GM10266 (cell line): ENCODE results near the gene ASB4.
"Not testable (repeated sequence)": the region's sequence is repeated elsewhere in the genome, so short reads cannot be mapped to it uniquely, and the experiment has no call there.

Experiments
- DNase-seq: peaks from one replicate; pipeline ENCODE4 v3.0.0; 2012; ENCODE audit errors: extremely low spot score
- TF ChIP-seq, protein P1 (sequence below): IDR thresholded peaks from 2 replicates; pipeline ENCODE4 v1.5.1; 2012; ENCODE audit warnings: mild to moderate bottlenecking, low read depth; ENCODE audit not compliant: control insufficient read depth, insufficient read depth; ENCODE audit errors: missing control alignments

ASB4 gene

GRCh38 chr7:95493844-95494243, 8.1 kb downstream of the ASB4 start:
- no peak for DNase-seq
- TF ChIP-seq, protein P1, sequence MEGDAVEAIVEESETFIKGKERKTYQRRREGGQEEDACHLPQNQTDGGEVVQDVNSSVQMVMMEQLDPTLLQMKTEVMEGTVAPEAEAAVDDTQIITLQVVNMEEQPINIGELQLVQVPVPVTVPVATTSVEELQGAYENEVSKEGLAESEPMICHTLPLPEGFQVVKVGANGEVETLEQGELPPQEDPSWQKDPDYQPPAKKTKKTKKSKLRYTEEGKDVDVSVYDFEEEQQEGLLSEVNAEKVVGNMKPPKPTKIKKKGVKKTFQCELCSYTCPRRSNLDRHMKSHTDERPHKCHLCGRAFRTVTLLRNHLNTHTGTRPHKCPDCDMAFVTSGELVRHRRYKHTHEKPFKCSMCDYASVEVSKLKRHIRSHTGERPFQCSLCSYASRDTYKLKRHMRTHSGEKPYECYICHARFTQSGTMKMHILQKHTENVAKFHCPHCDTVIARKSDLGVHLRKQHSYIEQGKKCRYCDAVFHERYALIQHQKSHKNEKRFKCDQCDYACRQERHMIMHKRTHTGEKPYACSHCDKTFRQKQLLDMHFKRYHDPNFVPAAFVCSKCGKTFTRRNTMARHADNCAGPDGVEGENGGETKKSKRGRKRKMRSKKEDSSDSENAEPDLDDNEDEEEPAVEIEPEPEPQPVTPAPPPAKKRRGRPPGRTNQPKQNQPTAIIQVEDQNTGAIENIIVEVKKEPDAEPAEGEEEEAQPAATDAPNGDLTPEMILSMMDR, result no peak

DNA sequence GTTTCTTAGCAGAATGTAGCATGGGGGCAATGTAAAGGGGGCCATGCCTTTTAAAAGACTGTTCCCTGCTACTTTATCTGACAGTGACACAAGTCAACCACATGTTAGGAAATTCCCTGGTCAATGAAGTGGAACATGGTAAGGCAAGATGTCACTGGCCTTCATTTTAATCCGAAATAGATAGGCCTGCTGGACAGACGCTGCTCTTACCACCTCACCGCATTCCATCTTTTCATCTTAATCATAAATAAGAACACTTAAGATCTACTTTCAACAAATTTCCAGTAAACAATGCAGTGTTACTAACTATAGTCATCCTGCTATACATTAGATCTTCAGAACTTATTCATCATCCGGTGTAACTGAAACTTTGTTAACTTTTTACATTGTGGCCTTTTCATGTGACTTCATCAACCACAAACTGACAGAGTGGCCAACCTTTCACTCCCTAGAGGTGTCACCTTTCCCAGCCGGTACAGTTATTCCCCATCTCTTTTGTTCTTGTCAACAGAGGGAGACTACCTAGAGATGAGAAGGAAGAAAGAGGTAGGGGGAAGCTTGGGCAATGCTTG, 15.6 kb downstream of the ASB4 start:
- peak; percentile 30 for DNase-seq
- TF ChIP-seq, protein P1, result no peak

DNA sequence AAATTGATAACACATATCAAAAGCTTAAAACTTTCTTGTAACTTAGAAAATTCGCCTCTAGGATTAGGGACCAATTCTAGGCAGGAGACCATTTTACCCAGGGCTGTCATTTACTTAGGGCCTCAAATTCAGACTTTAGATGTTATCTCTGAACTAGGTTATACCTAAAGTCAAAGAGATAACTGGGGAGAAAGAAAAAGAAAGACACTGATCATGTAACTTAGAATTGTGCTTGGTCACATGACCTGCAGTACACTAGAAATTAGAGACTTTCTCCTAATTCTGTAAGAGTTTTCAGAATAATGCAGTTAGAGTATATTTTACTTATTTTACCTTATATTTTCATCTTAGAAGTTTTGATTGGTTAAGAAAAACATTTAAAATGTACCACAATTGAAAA, 16.7 kb downstream of the ASB4 start:
- DNase-seq, result no peak
- TF ChIP-seq, protein P1, result no peak

DNA sequence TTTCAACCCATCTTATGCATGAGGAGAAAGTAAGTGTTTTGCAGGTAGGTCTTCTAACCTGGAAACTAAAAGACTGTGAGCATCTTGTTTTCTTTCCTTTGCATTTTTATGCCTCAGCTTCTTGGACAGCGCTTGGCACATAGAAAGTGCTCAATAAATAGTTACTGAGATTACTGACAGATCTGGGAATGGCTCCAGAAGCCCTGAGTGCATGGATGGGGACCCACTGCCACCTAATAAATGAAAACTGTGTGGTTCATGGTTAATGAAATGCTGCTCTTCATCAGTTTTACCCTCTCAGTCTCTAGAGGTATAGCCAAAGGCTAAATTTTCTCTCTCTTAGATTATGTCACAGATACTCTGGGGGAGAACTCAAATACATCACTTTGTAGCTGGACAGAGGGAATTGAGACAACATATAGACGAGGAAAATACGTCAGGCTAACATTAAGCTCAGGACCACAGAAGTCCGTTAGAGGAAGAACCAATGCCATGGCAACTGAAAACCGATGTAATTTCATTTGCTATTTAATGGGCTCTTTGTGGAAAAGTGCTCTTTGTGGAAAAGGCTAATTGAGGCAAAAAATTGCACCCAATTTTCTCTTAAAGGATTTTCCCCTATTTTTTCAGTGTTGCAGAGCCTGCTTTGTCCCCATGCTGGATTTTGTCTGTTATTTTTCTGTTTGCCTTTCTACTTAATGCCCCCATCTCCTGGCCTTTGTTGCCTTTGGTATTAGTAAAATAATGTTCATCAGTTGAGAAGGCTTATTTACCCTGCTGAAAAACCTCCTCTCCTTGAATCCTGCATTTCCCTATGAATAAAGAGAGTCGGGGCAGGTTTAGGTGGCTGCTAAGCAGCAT, 17.8 kb downstream of the ASB4 start:
- TF ChIP-seq, protein P1, result no peak
- DNase-seq, result no peak

GRCh38 chr7:95504132-95504588, 18.4 kb downstream of the ASB4 start:
- not testable (repeated sequence) for DNase-seq

DNA sequence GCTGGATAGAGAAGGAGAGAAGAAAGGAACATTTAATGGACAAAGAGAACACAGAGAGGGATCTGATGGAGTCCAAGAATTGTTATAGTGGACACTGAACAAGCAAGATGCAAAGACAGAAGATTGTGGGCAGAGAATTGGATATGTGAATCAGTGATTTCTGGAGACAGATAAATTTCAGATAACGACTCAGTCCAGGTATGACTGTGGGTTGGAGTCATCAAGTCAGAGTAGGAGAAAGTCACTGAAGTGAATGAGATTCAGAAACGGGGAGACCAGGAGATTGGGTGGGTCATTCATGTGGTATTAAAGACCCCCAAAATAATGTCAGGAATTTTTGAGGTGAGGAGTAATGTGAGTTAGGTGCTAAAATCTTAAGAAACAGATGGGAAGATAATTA, 23.0 kb downstream of the ASB4 start:
- no peak for DNase-seq
- TF ChIP-seq, protein P1, result no peak

- peak; percentile 11 for DNase-seq
- TF ChIP-seq, protein P1, result no peak
Observed at GRCh38 chr7:95509199-95509598, 23.5 kb downstream of the ASB4 start.

DNA sequence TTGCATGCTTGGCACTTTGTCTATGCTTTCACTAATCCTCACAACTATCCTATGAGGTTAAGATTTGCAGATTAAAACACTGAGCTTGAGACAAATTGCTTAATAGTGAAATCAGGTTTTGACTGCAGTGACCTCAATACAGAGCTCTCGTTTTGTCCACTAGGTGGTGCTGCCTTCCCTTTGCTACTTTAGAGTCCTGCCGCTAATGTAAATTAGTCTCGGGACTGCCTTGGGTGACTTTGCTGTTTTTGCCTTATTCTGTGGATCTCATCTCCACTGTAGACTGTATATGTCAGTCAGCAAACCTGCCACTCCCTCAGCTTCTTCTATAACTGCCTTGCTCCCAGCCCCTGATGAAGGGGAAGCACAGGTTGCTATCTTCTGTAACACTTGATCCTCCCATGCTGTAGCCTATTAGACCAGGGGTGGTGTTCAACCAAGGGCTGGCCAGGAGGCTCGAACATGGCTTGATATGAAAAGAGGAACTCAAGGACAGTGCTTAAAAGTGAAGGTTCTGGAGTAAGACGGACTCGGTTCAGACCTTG, 26.0 kb downstream of the ASB4 start:
- DNase-seq, result peak; percentile 38
- TF ChIP-seq, protein P1, result peak; percentile 81
